HepG2 (cell line): ENCODE results near the gene PASK. TPM values are rescaled to one million over a fixed set of nuclear protein-coding genes. Genes with fewer than 3 reads are reported as not detected.
"Not testable (repeated sequence)": the region's sequence is repeated elsewhere in the genome, so short reads cannot be mapped to it uniquely, and the experiment has no call there.

ENCODE experiments used
- ATAC-seq: fragments of 200-7000 bp; cut with Tn5 transposase; 3 replicates; pipeline ENCODE4 v1.9.1; 2020; ENCODE audit warnings: mild to moderate bottlenecking, moderate library complexity
- BruUV-seq: library from RNA; stranded (reverse); fragments of 400-500 nt; replicated peaks from 2 replicates; lab custom pipeline; 2021; lab: Mats Ljungman, UMichigan
- CTCF ChIA-PET: fragments of 300-600 bp; formaldehyde crosslinking; extraction: SDS; loops from one replicate; lab custom pipeline; 2021; ENCODE audit warnings: low total read pairs, inconsistent platforms, low intra/inter-chr PET ratio; lab: Yijun Ruan, JAX
- POLR2A ChIA-PET: fragments of 350-600 bp; sonication (Branson Sonifier 250); formaldehyde crosslinking; loops from one replicate; lab custom pipeline; 2020; ENCODE audit warnings: antibody characterized with exemption, inconsistent platforms; lab: Yijun Ruan, JAX
- DNase-seq: peaks from one replicate; pipeline ENCODE4 v3.0.0-alpha.2; 2015; ENCODE audit warnings: low spot score
- FAIRE-seq: peaks from 3 replicates; lab custom pipeline; 2011; peaks lifted over from hg19 to GRCh38; lab: Jason Lieb, UNC
- H2AFZ ChIP-seq: one replicate; pipeline ENCODE4 v1.6.1; 2011; ENCODE audit warnings: low read length, inconsistent platforms
- H3K27ac ChIP-seq: fragments of 300-600 bp; 3 replicates; pipeline ENCODE4 v1.8.0; 2011; ENCODE audit warnings: mixed run types, mild to moderate bottlenecking, mixed read lengths, low read length, inconsistent platforms; ENCODE audit not compliant: insufficient read depth; ENCODE audit errors: extremely low read length
- H3K27me3 ChIP-seq, 2 experiments: fragments of 200-600 bp in 1 of 2; 2 replicates in 1 of 2; 3 replicates in 1 of 2; pipeline versions ENCODE4 v1.6.0 to v1.8.0; 2011; ENCODE audit warnings: low read length in 2 of 2, mild to moderate bottlenecking in 2 of 2, moderate library complexity in 2 of 2, inconsistent platforms in 1 of 2; ENCODE audit not compliant: insufficient read depth in 2 of 2, control insufficient read depth in 1 of 2
- H3K36me3 ChIP-seq, 2 experiments: fragments of 200-600 bp in 1 of 2; replicated peaks in 1 of 2; 2 replicates in 1 of 2; 3 replicates in 1 of 2; pipeline versions ENCODE4 v1.5.1 to v1.8.0; 2011; ENCODE audit warnings: low read length in 2 of 2, inconsistent platforms in 1 of 2; ENCODE audit not compliant: insufficient read depth in 2 of 2, control insufficient read depth in 1 of 2
- H3K4me1 ChIP-seq: 2 replicates; pipeline ENCODE4 v1.5.1; 2012; ENCODE audit warnings: low read length, inconsistent platforms; ENCODE audit not compliant: insufficient read depth
- H3K4me2 ChIP-seq: 2 replicates; pipeline ENCODE4 v1.6.0; 2011; ENCODE audit warnings: low read depth, low read length, inconsistent platforms
- H3K4me3 ChIP-seq, 3 experiments: fragments of 200-600 bp in 1 of 3; sonication (generic), shearing (Covaris generic) in 1 of 3; replicated peaks in 1 of 3; 2 replicates each; pipeline ENCODE4 v1.5.1; 2011 to 2016; ENCODE audit warnings: low read length in 3 of 3, inconsistent platforms in 2 of 3, low read depth in 2 of 3, mild to moderate bottlenecking in 2 of 3, control low read depth in 1 of 3, mixed read lengths in 1 of 3; ENCODE audit not compliant: insufficient read depth in 1 of 3
- H3K79me2 ChIP-seq: one replicate; pipeline ENCODE4 v1.6.1; 2011; ENCODE audit warnings: low read length, inconsistent platforms; ENCODE audit not compliant: insufficient read depth
- H3K9ac ChIP-seq: 2 replicates; pipeline ENCODE4 v1.6.0; 2011; ENCODE audit warnings: mild to moderate bottlenecking, low read depth, low read length, inconsistent platforms; ENCODE audit not compliant: insufficient read depth
- H3K9me3 ChIP-seq: 2 replicates; pipeline ENCODE4 v1.5.1; 2012; ENCODE audit warnings: mild to moderate bottlenecking, low read length
- H4K20me1 ChIP-seq: 2 replicates; pipeline ENCODE4 v1.6.0; 2011; ENCODE audit warnings: inconsistent platforms, mild to moderate bottlenecking, low read length, moderate library complexity; ENCODE audit not compliant: insufficient read depth
- HMGA1 ChIP-seq: sonication (generic); formaldehyde crosslinking; conservative IDR thresholded peaks from 2 replicates; pipeline ENCODE4 v1.4.0; 2020; ENCODE audit warnings: missing genetic modification reagents
- XBP1 ChIP-seq: sonication (generic); formaldehyde crosslinking; IDR thresholded peaks from 2 replicates; pipeline ENCODE4 v1.5.0; 2020; ENCODE audit warnings: missing genetic modification reagents
- ZNF296 ChIP-seq: sonication (generic); formaldehyde crosslinking; conservative IDR thresholded peaks from 2 replicates; pipeline ENCODE4 v1.5.0; 2020; ENCODE audit warnings: mild to moderate bottlenecking, missing genetic modification reagents
- ZNF749 ChIP-seq: sonication (generic); formaldehyde crosslinking; IDR thresholded peaks from 2 replicates; pipeline ENCODE4 v1.8.0; 2022; ENCODE audit warnings: mild to moderate bottlenecking, missing genetic modification reagents, moderate library complexity, borderline replicate concordance
- WGBS: methylation state at CpG from one replicate; pipeline ENCODE4 v1.1.6; 2017; ENCODE audit warnings: low lambda C conversion rate; 5-methylcytosine and 5-hydroxymethylcytosine counted together
- in situ Hi-C: cut with HindIII; loops from 2 replicates; pipeline ENCODE4 v1.10.0; 2017; ENCODE audit warnings: low pct_unique_long_range_greater_than_20kb; ENCODE audit not compliant: extremely low pct_ligation_motif_present
- intact Hi-C: fragments of 100-400 bp; cut with micrococcal nuclease; formaldehyde crosslinking; loops from one replicate; pipeline ENCODE4 v1.10.0; 2022; ENCODE audit not compliant: unreplicated experiment
- polyA plus RNA-seq, 8 experiments: library from polyadenylated mRNA; depleted of rRNA in 3 of 8; stranded (reverse) in 7 of 8; unstranded in 1 of 8; fragments of >200 nt; fragmentation: Illumina TruSeq in 4 of 8; extraction: Trizol in 4 of 8; gene quantifications; 2 replicates each; pipeline versions ENCODE4 v1.2.1 to v1.2.3, GENCODE V29; 2011 to 2016; ENCODE audit warnings: low read depth in 4 of 8, missing spikeins in 1 of 8, mixed read lengths in 1 of 8; ENCODE audit not compliant: insufficient read depth in 1 of 8
- total RNA-seq, 5 experiments: library from RNA; depleted of rRNA; stranded (reverse); fragments of >200 nt; fragmentation: Illumina TruSeq; extraction: Trizol; gene quantifications; 2 replicates each; pipeline ENCODE4 v1.2.3, GENCODE V29; 2016; ENCODE audit warnings: low read depth in 1 of 5
- TF ChIP-seq, protein P1 (sequence below): sonication (generic); formaldehyde crosslinking; IDR thresholded peaks from 2 replicates; pipeline ENCODE4 v1.8.1; 2023; ENCODE audit warnings: mild to moderate bottlenecking, missing genetic modification reagents, borderline replicate concordance
- TF ChIP-seq, protein P2 (sequence below): sonication (generic); formaldehyde crosslinking; IDR thresholded peaks from 2 replicates; pipeline ENCODE4 v1.5.0; 2020; ENCODE audit warnings: missing genetic modification reagents
- TF ChIP-seq, protein P3 (sequence below): sonication (generic); formaldehyde crosslinking; IDR thresholded peaks from 2 replicates; pipeline ENCODE4 v1.8.1; 2023; ENCODE audit warnings: mild to moderate bottlenecking, inconsistent platforms, moderate library complexity, missing genetic modification reagents, borderline replicate concordance

PASK gene
- total and polyA plus RNA-seq, 2 of the 13 experiments (the other 11 are each of a cell fraction or from before 2014, with no cell fraction given): 6.9 to 17.0 TPM

DNA sequence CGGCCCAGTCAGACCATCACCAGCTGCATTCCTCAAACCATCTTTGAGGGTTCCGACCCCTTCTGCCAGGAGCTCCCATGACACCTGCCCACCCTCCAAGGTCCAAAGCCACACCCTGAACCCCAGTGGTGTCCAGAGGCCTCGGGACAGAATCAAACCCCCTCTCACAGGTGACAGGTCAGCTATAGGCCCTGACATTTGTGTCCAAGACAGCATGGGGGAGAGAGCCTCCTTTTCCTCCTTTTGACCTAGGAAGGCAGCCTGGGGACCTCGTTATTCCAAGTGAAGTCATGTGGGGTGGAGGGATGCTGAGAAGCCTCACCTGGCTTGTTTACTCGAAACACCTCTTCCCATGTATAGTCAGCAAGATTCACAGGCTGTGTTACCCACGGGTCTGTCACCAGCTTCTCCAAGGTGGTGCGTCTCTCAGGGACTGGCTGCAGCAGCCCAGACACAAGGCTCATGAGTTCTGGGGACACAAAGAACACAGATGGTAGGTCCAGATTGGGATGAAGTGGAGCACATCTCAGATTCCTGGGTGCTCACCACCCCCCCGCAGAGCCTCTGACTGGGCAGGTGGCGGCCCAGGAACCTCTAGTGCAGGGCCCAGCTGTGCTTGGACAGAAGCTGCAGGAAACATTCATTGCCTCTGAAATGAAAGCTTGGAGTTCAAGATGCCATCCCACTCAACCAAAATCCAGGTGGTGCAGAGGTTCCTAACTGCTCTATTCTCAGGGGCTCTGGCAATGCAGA is 42.1 kb downstream of the PASK start (continued):
- TF ChIP-seq, protein P1, sequence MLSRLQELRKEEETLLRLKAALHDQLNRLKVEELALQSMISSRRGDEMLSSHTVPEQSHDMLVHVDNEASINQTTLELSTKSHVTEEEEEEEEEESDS: no peak

DNA sequence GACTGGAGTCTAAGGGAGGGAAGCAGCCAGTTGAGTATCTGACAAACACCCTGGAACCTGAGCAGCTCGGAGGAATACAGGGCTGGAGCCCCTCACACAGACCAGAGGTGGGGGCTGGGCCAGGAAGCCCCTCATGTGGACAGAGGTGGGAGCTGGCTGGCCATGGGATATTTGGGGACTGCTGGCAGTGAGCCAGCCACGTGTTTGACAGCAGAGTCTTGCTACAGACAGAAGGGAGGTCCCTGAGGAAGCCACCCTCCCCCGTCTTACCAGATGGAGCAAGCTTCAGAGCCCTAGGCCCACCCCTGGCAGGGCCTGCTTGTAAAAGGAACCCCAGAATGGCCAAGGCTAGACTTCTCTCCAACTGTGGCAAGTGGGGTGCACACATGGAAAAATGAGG is 43.6 kb downstream of the PASK start:
- no peak overlapping the region for H2AFZ ChIP-seq
- no peaks in the 10 kb centered on the region for H4K20me1 ChIP-seq
- no peak overlapping the region for H3K4me2 ChIP-seq
- CTCF ChIA-PET: no interaction called here
- no peaks in the 10 kb centered on the region for H3K9me3 ChIP-seq
- H3K27ac ChIP-seq: no peak overlapping the region
- WGBS: 76% methylated on average over 3 of the region's 3 CpGs
- POLR2A ChIA-PET: interaction anchor here (0.6 kb wide), 1 partner anchor 45 kb away, joined by 3 read pairs; the partner anchor contains the start of gene PPP1R7
- DNase-seq (no peak), ATAC-seq (no peak)
- peaks cover 2 to 14% of the 10 kb centered on the region in 2 experiments; a peak in 2 of 5 replicates for H3K36me3 ChIP-seq
- H3K79me2 ChIP-seq: peaks cover 22% of the 10 kb centered on the region
- in situ Hi-C loops: no loop called here
- no peak overlapping the region for H3K9ac ChIP-seq
- TF ChIP-seq XBP1 (CRISPR knock-in tag): no peak
- TF ChIP-seq HMGA1 (CRISPR knock-in tag): no peak
- TF ChIP-seq, protein P2, sequence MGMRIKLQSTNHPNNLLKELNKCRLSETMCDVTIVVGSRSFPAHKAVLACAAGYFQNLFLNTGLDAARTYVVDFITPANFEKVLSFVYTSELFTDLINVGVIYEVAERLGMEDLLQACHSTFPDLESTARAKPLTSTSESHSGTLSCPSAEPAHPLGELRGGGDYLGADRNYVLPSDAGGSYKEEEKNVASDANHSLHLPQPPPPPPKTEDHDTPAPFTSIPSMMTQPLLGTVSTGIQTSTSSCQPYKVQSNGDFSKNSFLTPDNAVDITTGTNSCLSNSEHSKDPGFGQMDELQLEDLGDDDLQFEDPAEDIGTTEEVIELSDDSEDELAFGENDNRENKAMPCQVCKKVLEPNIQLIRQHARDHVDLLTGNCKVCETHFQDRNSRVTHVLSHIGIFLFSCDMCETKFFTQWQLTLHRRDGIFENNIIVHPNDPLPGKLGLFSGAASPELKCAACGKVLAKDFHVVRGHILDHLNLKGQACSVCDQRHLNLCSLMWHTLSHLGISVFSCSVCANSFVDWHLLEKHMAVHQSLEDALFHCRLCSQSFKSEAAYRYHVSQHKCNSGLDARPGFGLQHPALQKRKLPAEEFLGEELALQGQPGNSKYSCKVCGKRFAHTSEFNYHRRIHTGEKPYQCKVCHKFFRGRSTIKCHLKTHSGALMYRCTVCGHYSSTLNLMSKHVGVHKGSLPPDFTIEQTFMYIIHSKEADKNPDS: no peak
- no peak for TF ChIP-seq ZNF296 (CRISPR knock-in tag)
- TF ChIP-seq ZNF749 (CRISPR knock-in tag): no peak
- TF ChIP-seq, protein P3, sequence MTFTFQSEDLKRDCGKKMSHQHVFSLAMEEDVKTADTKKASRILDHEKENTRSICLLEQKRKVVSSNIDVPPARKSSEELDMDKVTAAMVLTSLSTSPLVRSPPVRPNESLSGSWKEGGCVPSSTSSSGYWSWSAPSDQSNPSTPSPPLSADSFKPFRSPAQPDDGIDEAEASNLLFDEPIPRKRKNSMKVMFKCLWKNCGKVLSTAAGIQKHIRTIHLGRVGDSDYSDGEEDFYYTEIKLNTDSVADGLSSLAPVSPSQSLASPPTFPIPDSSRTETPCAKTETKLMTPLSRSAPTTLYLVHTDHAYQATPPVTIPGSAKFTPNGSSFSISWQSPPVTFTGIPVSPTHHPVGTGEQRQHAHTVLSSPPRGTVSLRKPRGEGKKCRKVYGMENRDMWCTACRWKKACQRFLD (CRISPR knock-in tag): no peak
- TF ChIP-seq, all 625 proteins: peak for 0
- no peak overlapping the region for H3K4me3 ChIP-seq
- no peak for FAIRE-seq
- intact Hi-C loops: no loop called here
- peaks cover 20% of the 10 kb centered on the region for H3K4me1 ChIP-seq
- no peaks in the 10 kb centered on the region; a peak in 1 of 5 replicates for H3K27me3 ChIP-seq
- no TSS peak for BruUV-seq

DNA sequence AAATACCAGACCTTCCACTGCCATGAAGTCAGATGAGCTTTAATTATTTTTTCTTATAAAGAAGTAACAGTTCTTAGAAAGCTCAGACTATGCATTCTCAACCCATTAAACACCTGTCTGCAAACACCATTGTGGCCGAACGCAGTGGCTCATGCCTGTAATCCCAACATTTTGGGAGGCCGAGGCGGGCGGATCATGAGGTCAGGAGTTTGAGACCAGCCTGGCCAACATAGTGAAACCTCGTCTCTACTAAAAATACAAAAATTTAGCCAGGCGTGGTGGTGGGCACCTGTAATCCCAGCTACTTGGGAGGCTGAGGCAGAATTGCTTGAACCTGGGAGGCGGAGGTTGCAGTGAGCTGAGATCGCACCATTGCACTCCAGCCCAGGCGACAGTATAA is 44.7 kb downstream of the PASK start:
- H3K9ac ChIP-seq, ATAC-seq, FAIRE-seq, in situ Hi-C loops, H4K20me1 ChIP-seq, H2AFZ ChIP-seq, CTCF ChIA-PET, DNase-seq, H3K27me3 ChIP-seq, H3K4me2 ChIP-seq, H3K27ac ChIP-seq, BruUV-seq, intact Hi-C loops, H3K4me3 ChIP-seq, H3K9me3 ChIP-seq: not testable (repeated sequence)
- H3K79me2 ChIP-seq: peaks cover 32% of the 10 kb centered on the region
- POLR2A ChIA-PET: interaction anchor here (4.5 kb wide), 1 partner anchor 12 kb away, joined by 37 read pairs; no protein-coding TSS in a partner anchor
- peaks cover 4 to 16% of the 10 kb centered on the region in 2 experiments; a peak in 4 of 5 replicates for H3K36me3 ChIP-seq
- WGBS: 97% methylated on average over 10 of the region's 10 CpGs
- H3K4me1 ChIP-seq: peaks cover 30% of the 10 kb centered on the region
